Esophagus squamous epithelium (tissue), 5 donors: ENCODE data around the gene TMEM164. TPM values are rescaled to one million over a fixed set of nuclear protein-coding genes. Genes with fewer than 3 reads are reported as not detected.

ENCODE experiments used
- DNase-seq: peaks from one replicate; lab custom pipeline; 2025; lab: John Stamatoyannopoulos, UW
- H3K27ac ChIP-seq, 4 donors: fragments of 200-600 bp; sonication (generic); one replicate each; pipeline ENCODE4 v1.5.1; 2016 to 2019; ENCODE audit warnings: mild to moderate bottlenecking in 1 of 4
- H3K27me3 ChIP-seq, 4 donors: fragments of 200-600 bp; sonication (generic); 1 replicate in 3 of 4; 2 replicates in 1 of 4; pipeline versions ENCODE4 v1.5.1 to v1.6.0; 2017 to 2021; ENCODE audit warnings: antibody characterized with exemption in 1 of 4
- H3K36me3 ChIP-seq, 3 donors: fragments of 200-600 bp; sonication (generic); one replicate each; pipeline ENCODE4 v1.5.1; 2016 to 2019
- H3K4me1 ChIP-seq, 3 donors: fragments of 200-600 bp; sonication (generic); one replicate each; pipeline ENCODE4 v1.5.1; 2017 to 2019
- H3K4me3 ChIP-seq, 4 donors: fragments of 200-600 bp; sonication (generic); 1 replicate in 3 of 4; 2 replicates in 1 of 4; pipeline ENCODE4 v1.5.1; 2016 to 2019; ENCODE audit warnings: mild to moderate bottlenecking in 2 of 4, moderate library complexity in 1 of 4
- H3K9me3 ChIP-seq, 3 donors: fragments of 200-600 bp; sonication (generic); one replicate each; pipeline ENCODE4 v1.5.1; 2016 to 2019
- CTCF ChIP-seq, 6 experiments: fragments of 450-650 bp in 4 of 6; fragments of 200-600 bp in 2 of 6; sonication (generic) in 2 of 6; IDR thresholded peaks; one replicate each; pipeline ENCODE4 v1.5.1; 2016 to 2019; ENCODE audit warnings: antibody characterized with exemption in 6 of 6, mild to moderate bottlenecking in 4 of 6, moderate library complexity in 4 of 6
- POLR2A ChIP-seq, 4 donors: fragments of 450-650 bp; IDR thresholded peaks; one replicate each; pipeline ENCODE4 v1.6.1; 2017; ENCODE audit warnings: antibody characterized with exemption in 4 of 4, mild to moderate bottlenecking in 4 of 4, moderate library complexity in 3 of 4
- WGBS, 2 donors: methylation state at CpG; one replicate each; pipeline ENCODE4 v1.1.5; 2018; 5-methylcytosine and 5-hydroxymethylcytosine counted together
- intact Hi-C: fragments of 100-400 bp; cut with DNase I; formaldehyde crosslinking; loops from one replicate; pipeline ENCODE4 v1.15.0; 2022
- total RNA-seq, 4 donors: library from RNA; depleted of rRNA; stranded (reverse); fragments of >200 nt; gene quantifications; one replicate each; pipeline ENCODE4 v1.1.0, GENCODE V29; 2016
- donor health status: DM: yes; HTN: yes; CAD: no.

Gene TMEM164
- total RNA-seq, 4 donors from 2014 or later = 18.5 to 27.3 (median 23.6) TPM

GRCh38 chrX:110104078-110104477 lies 101.2 kb downstream of the TMEM164 start:
- intact Hi-C loops = no loop called here
- Histone ChIP-seq H3K27me3 (no peaks in the 10 kb centered on the region), H3K4me3 (no peak overlapping the region), H3K4me1 (no peaks in the 10 kb centered on the region), H3K9me3 (no peaks in the 10 kb centered on the region), H3K27ac (no peak overlapping the region), H3K36me3 (peaks cover 0 to 3% (median 0%) of the 10 kb centered on the region in 3 donors)
- DNase-seq = no peak
- TF ChIP-seq POLR2A (IDR thresholded peaks at IDR 0.05) (no peak), CTCF (IDR thresholded peaks at IDR 0.05) (no peak)
- 85 to 87% methylated on average over 3 of the region's 3 CpGs for WGBS, 2 donors

GRCh38 chrX:110108381-110108821 lies 105.5 kb downstream of the TMEM164 start:
- Histone ChIP-seq H3K4me1 (no peaks in the 10 kb centered on the region), H3K9me3 (no peaks in the 10 kb centered on the region), H3K36me3 (peaks cover 0 to 13% (median 0%) of the 10 kb centered on the region in 3 donors), H3K27ac (no peak overlapping the region), H3K27me3 (no peaks in the 10 kb centered on the region), H3K4me3 (no peak overlapping the region)
- intact Hi-C loops = no loop called here
- TF ChIP-seq POLR2A (IDR thresholded peaks at IDR 0.05) = no peak
- TF ChIP-seq CTCF (IDR thresholded peaks at IDR 0.05) = no peak
- DNase-seq = no peak
- WGBS, 2 donors = 57 to 66% methylated on average over 2 to 3 of the region's 3 CpGs

GRCh38 chrX:110114260-110114776 lies 111.4 kb downstream of the TMEM164 start:
- peaks cover 0 to 7% (median 0%) of the 10 kb centered on the region in 3 donors for H3K36me3 ChIP-seq
- intact Hi-C loops = no loop called here
- DNase-seq = no peak
- H3K9me3 ChIP-seq = no peaks in the 10 kb centered on the region
- no peak overlapping the region for H3K27ac ChIP-seq
- H3K4me1 ChIP-seq = no peaks in the 10 kb centered on the region
- H3K27me3 ChIP-seq = no peaks in the 10 kb centered on the region
- H3K4me3 ChIP-seq = no peak overlapping the region
- 82 to 91% methylated on average over 4 of the region's 4 CpGs for WGBS, 2 donors
- no peak for TF ChIP-seq POLR2A (IDR thresholded peaks at IDR 0.05)
- no peak for TF ChIP-seq CTCF (IDR thresholded peaks at IDR 0.05)

GRCh38 chrX:110116066-110116980 lies 113.4 kb downstream of the TMEM164 start:
- DNase-seq = no peak
- Histone ChIP-seq H3K27me3 (no peaks in the 10 kb centered on the region), H3K4me3 (no peak overlapping the region), H3K4me1 (no peaks in the 10 kb centered on the region), H3K9me3 (no peaks in the 10 kb centered on the region), H3K36me3 (no peaks in the 10 kb centered on the region), H3K27ac (no peak overlapping the region)
- intact Hi-C loops = no loop called here
- no peak for TF ChIP-seq CTCF (IDR thresholded peaks at IDR 0.05)
- TF ChIP-seq POLR2A (IDR thresholded peaks at IDR 0.05) = no peak
- WGBS, 2 donors = 73 to 91% methylated on average over 3 of the region's 4 CpGs

- H3K36me3 ChIP-seq = no peaks in the 10 kb centered on the region
- no peak overlapping the region for H3K27ac ChIP-seq
- no peak for DNase-seq
- no peaks in the 10 kb centered on the region for H3K4me1 ChIP-seq
- no peak overlapping the region for H3K4me3 ChIP-seq
- intact Hi-C loops = no loop called here
- no peaks in the 10 kb centered on the region for H3K9me3 ChIP-seq
- no peaks in the 10 kb centered on the region for H3K27me3 ChIP-seq
- no peak for TF ChIP-seq POLR2A (IDR thresholded peaks at IDR 0.05)
- no peak for TF ChIP-seq CTCF (IDR thresholded peaks at IDR 0.05)
- WGBS, 2 donors = 80 to 100% methylated on average over 2 to 4 of the region's 4 CpGs
These were observed 115.6 kb downstream of the TMEM164 start for GRCh38 chrX:110118530-110118929.
